Adrenal gland (tissue), 5 donors: ENCODE data around the gene HSDL2.

Source experiments
- POLR2A ChIP-seq, 2 donors: fragments of 450-650 bp; IDR thresholded peaks; one replicate each; pipeline ENCODE4 v1.6.1; 2017; ENCODE audit warnings: antibody characterized with exemption in 2 of 2, mild to moderate bottlenecking in 2 of 2, moderate library complexity in 1 of 2
- TF ChIP-seq, protein P1 (sequence below), 6 experiments: fragments of 450-650 bp in 4 of 6; fragments of 200-600 bp in 2 of 6; sonication (generic) in 1 of 6; IDR thresholded peaks; 1 replicate in 5 of 6; 2 replicates in 1 of 6; pipeline versions ENCODE4 v1.5.1 to v1.8.0; 2016 to 2021; ENCODE audit warnings: antibody characterized with exemption in 6 of 6, mild to moderate bottlenecking in 2 of 6, moderate library complexity in 1 of 6
- donor health status: DM: no; HTN: no; CAD: no.

DNA sequence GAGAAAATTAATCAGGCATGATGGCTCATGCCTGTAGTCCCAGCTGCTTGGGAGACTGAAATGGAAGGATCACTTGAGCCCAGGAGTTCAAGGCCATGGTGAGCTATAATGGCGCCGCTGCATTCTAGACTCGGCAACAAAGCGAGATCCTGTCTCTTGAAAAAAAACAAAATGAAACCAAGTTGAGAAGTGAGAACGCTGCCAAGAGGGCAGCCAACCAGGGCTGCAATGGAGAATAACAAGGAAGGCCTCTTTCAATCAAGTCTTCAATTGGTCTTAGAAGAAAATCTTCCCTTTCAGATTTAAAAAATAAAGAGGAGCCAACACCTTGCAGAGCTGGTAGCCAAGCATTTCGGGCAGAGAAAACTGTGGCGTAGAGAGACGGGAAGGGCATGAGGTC, 121.4 kb downstream of the HSDL2 start:
- TF ChIP-seq, protein P1, sequence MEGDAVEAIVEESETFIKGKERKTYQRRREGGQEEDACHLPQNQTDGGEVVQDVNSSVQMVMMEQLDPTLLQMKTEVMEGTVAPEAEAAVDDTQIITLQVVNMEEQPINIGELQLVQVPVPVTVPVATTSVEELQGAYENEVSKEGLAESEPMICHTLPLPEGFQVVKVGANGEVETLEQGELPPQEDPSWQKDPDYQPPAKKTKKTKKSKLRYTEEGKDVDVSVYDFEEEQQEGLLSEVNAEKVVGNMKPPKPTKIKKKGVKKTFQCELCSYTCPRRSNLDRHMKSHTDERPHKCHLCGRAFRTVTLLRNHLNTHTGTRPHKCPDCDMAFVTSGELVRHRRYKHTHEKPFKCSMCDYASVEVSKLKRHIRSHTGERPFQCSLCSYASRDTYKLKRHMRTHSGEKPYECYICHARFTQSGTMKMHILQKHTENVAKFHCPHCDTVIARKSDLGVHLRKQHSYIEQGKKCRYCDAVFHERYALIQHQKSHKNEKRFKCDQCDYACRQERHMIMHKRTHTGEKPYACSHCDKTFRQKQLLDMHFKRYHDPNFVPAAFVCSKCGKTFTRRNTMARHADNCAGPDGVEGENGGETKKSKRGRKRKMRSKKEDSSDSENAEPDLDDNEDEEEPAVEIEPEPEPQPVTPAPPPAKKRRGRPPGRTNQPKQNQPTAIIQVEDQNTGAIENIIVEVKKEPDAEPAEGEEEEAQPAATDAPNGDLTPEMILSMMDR (IDR thresholded peaks at IDR 0.05) = no peak
- no peak for TF ChIP-seq POLR2A (IDR thresholded peaks at IDR 0.05)
